Neural cell (in vitro differentiated cells): ENCODE measurements around the gene SOX30.

Source experiments
- CTCF ChIP-seq: fragments of 450-650 bp; IDR thresholded peaks from 2 replicates; pipeline ENCODE4 v1.5.1; 2014; ENCODE audit warnings: antibody characterized with exemption, mild to moderate bottlenecking, moderate library complexity; ENCODE audit not compliant: poor library complexity, severe bottlenecking
- EP300 ChIP-seq: fragments of 450-650 bp; conservative IDR thresholded peaks from 2 replicates; pipeline ENCODE4 v1.6.1; 2014; ENCODE audit warnings: antibody characterized with exemption, mild to moderate bottlenecking, moderate library complexity; ENCODE audit not compliant: poor library complexity, severe bottlenecking
- EZH2 ChIP-seq: fragments of 200-600, 300-800 bp; shearing (Covaris generic), sonication (generic); IDR thresholded peaks from 2 replicates; pipeline ENCODE4 v1.6.1; 2014; ENCODE audit warnings: antibody characterized with exemption, low read length, borderline replicate concordance, mild to moderate bottlenecking; ENCODE audit not compliant: insufficient read depth, poor library complexity, severe bottlenecking
- MXI1 ChIP-seq: fragments of 450-650 bp; conservative IDR thresholded peaks from 2 replicates; pipeline ENCODE4 v1.6.1; 2014; ENCODE audit warnings: antibody characterized with exemption, mild to moderate bottlenecking; ENCODE audit not compliant: poor library complexity, severe bottlenecking
- POLR2AphosphoS5 ChIP-seq: IDR thresholded peaks from 2 replicates; pipeline ENCODE4 v1.6.1; 2012
- RAD21 ChIP-seq: fragments of 450-650 bp; conservative IDR thresholded peaks from 2 replicates; pipeline ENCODE4 v1.6.1; 2014; ENCODE audit warnings: antibody characterized with exemption, mild to moderate bottlenecking, moderate library complexity

- TF ChIP-seq CTCF (no peak), MXI1 (no peak), EP300 (no peak), EZH2 (no peak), POLR2AphosphoS5 (no peak), RAD21 (no peak)
Observed at GRCh38 chr5:157640406-157641066, 11.7 kb downstream of the SOX30 start.
